GM12801 (cell line): Measurements from ENCODE around the gene PPAN.

Experiments
- CTCF ChIP-seq: IDR thresholded peaks from one replicate; pipeline ENCODE4 v1.5.1; 2011; ENCODE audit warnings: control low read depth; ENCODE audit not compliant: insufficient read length; ENCODE audit errors: extremely low read depth

PPAN gene

GRCh38 chr19:10112895-10113591, 6.9 kb downstream of the PPAN start:
- TF ChIP-seq CTCF = no peak

- TF ChIP-seq CTCF = no peak
Measured at GRCh38 chr19:10113592-10113963, 7.4 kb downstream of the PPAN start.

GRCh38 chr19:10113964-10114650, 7.9 kb downstream of the PPAN start:
- no peak for TF ChIP-seq CTCF

- no peak for TF ChIP-seq CTCF
Measured at GRCh38 chr19:10114651-10115391, 8.7 kb downstream of the PPAN start.

GRCh38 chr19:10115392-10116084, 9.4 kb downstream of the PPAN start:
- no peak for TF ChIP-seq CTCF

GRCh38 chr19:10116085-10116865, 10.1 kb downstream of the PPAN start:
- no peak for TF ChIP-seq CTCF
